Measurements from ENCODE around the gene SERPINE2.

Gene SERPINE2

GRCh38 chr2:223936862-223937326 is 102.2 kb downstream of the SERPINE2 start:
- DNase-seq, result no peak

GRCh38 chr2:223935459-223936125 is 103.5 kb downstream of the SERPINE2 start:
- DNase-seq, result no peak

- DNase-seq, result no peak
These were observed 104.2 kb downstream of the SERPINE2 start for GRCh38 chr2:223934870-223935269.

- no peak for DNase-seq
These were observed 106.0 kb downstream of the SERPINE2 start for GRCh38 chr2:223932816-223933800.

GRCh38 chr2:223930103-223930976 is 108.7 kb downstream of the SERPINE2 start:
- DNase-seq, result no peak

GRCh38 chr2:223929571-223930102 is 109.4 kb downstream of the SERPINE2 start:
- no peak for DNase-seq

GRCh38 chr2:223928113-223929006 is 110.7 kb downstream of the SERPINE2 start:
- DNase-seq, result no peak

- no peak for DNase-seq
These were observed 114.0 kb downstream of the SERPINE2 start for GRCh38 chr2:223925106-223925505.
